Progenitor cell of endocrine pancreas (in vitro differentiated cells): ENCODE data around the gene RNASEH2B. TPM values are rescaled to one million over a fixed set of nuclear protein-coding genes. Genes with fewer than 3 reads are reported as not detected.

Experiments used
- DNase-seq: peaks from one replicate; pipeline ENCODE4 v3.0.0; 2021; ENCODE audit warnings: low spot score; ENCODE audit not compliant: unreplicated experiment
- H3K27ac Mint-ChIP-seq: 2 replicates; pipeline ENCODE4 v1.8.0; 2021; ENCODE audit warnings: mild to moderate bottlenecking, moderate library complexity, mixed read lengths
- H3K27me3 Mint-ChIP-seq: 2 replicates; pipeline ENCODE4 v1.8.0; 2021; ENCODE audit warnings: mixed read lengths
- H3K36me3 Mint-ChIP-seq: 2 replicates; pipeline ENCODE4 v1.8.0; 2022; ENCODE audit warnings: mixed read lengths; ENCODE audit not compliant: insufficient read depth
- H3K4me1 Mint-ChIP-seq: 2 replicates; pipeline ENCODE4 v1.8.0; 2021; ENCODE audit warnings: low read depth, mixed read lengths
- H3K4me3 Mint-ChIP-seq: 2 replicates; pipeline ENCODE4 v1.8.0; 2021; ENCODE audit warnings: low read depth, mild to moderate bottlenecking, moderate library complexity, mixed read lengths
- H3K9me3 Mint-ChIP-seq: 2 replicates; pipeline ENCODE4 v1.8.0; 2021; ENCODE audit warnings: low read depth, mixed read lengths
- total RNA-seq: library from RNA; stranded (reverse); gene quantifications from 2 replicates; pipeline ENCODE4 v1.2.1, GENCODE V29; 2021
- TF ChIP-seq, protein P1 (sequence below): fragments of 200-600 bp; sonication (generic); IDR thresholded peaks from one replicate; pipeline ENCODE4 v1.5.0; 2021; ENCODE audit warnings: antibody characterized with exemption, mild to moderate bottlenecking; ENCODE audit not compliant: unreplicated experiment

RNASEH2B gene
- total RNA-seq, 1 donor from 2014 or later: 43.3 TPM

DNA sequence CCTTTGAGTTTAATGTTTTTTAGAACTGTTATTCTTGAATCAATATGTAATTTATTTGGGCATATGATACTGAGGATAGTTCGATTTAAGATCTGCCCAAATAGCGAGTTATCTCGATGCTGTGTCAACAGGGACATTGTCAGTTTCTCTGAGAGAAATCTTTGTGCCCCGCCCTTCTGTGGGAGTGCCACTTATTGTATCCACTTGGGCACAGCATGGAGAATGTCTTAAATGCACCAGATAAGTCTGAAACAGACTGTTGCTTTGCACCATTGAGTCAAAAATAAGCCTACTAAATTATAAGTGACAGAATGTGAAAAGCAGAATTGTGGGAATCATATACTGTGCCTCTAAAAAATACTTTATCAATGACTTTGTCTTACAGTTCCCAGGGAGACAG lies 45.6 kb downstream of the RNASEH2B start:
- Mint-ChIP-seq H3K27me3 (no peaks in the 10 kb centered on the region), H3K27ac (no peak overlapping the region), H3K9me3 (no peaks in the 10 kb centered on the region), H3K4me3 (no peak overlapping the region), H3K4me1 (peaks cover 4% of the 10 kb centered on the region), H3K36me3 (peaks cover 6% of the 10 kb centered on the region)
- DNase-seq: no peak
- TF ChIP-seq, protein P1, sequence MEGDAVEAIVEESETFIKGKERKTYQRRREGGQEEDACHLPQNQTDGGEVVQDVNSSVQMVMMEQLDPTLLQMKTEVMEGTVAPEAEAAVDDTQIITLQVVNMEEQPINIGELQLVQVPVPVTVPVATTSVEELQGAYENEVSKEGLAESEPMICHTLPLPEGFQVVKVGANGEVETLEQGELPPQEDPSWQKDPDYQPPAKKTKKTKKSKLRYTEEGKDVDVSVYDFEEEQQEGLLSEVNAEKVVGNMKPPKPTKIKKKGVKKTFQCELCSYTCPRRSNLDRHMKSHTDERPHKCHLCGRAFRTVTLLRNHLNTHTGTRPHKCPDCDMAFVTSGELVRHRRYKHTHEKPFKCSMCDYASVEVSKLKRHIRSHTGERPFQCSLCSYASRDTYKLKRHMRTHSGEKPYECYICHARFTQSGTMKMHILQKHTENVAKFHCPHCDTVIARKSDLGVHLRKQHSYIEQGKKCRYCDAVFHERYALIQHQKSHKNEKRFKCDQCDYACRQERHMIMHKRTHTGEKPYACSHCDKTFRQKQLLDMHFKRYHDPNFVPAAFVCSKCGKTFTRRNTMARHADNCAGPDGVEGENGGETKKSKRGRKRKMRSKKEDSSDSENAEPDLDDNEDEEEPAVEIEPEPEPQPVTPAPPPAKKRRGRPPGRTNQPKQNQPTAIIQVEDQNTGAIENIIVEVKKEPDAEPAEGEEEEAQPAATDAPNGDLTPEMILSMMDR: no peak

DNA sequence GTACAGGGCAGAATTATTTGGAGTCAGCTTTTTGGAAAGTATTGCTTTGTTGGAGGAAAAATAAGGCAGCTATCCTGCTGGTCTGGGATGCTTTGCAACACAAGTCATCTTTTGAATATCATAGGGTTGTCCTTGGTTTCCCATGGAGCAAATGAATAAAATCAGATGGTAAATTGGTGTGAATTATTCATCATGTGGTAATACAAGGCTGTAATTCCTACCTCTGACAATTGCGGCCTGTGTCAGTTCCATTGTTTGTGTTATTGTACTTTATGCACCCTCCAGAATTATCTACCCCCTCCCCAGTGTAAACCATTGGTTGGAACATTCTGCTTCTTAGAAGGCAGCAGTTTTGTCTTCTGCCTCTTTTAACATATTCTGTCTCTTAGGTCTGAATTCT lies 46.2 kb downstream of the RNASEH2B start:
- Mint-ChIP-seq H3K27me3 (no peaks in the 10 kb centered on the region), H3K9me3 (no peaks in the 10 kb centered on the region), H3K27ac (no peak overlapping the region), H3K4me1 (peaks cover 4% of the 10 kb centered on the region), H3K36me3 (peaks cover 9% of the 10 kb centered on the region), H3K4me3 (no peak overlapping the region)
- TF ChIP-seq, protein P1: no peak
- DNase-seq: no peak

DNA sequence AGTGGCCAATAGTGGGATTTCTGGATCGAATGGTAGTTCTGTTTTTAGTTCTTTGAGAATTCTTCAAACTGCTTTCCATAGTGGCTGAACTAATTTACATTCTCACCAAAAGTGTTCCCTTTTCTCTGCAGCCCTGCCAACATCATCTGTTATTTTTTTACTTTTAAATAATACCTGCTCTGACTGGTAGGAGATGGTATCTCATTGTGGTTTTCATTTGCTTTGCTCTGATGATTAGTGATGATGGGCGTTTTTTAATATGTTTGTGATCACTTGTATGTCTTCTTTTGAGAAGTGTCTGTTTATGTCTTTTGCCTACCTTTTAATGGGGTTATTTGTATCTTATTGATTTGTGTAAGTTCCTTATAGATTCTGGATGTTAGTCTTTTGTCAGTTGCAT lies 48.0 kb downstream of the RNASEH2B start:
- no peak for DNase-seq
- Mint-ChIP-seq H3K4me1 (peaks cover 4% of the 10 kb centered on the region), H3K9me3 (peaks cover 4% of the 10 kb centered on the region), H3K4me3 (no peak overlapping the region), H3K36me3 (peaks cover 18% of the 10 kb centered on the region), H3K27ac (no peak overlapping the region), H3K27me3 (no peaks in the 10 kb centered on the region)
- TF ChIP-seq, protein P1: no peak

DNA sequence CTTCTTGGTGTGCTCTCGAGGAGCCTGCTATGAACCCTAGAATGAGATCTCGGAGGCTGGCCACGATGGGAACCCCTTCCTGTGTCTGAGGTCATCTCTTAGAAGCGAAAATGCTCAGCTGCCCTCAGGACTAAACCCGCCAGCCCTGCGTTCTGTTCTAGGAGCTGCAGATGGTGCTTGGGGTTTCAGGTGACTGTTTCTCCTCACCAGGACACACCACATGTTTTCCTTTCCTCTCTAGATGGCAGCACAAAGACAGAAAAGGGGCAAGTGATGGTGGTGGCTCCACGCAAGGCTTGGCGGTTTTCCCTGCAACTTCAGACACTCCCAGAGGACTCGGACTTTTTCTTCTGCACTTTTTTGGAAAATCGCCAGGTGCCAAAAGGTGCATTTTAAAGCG lies 60.1 kb downstream of the RNASEH2B start:
- Mint-ChIP-seq H3K9me3 (no peaks in the 10 kb centered on the region), H3K4me3 (no peak overlapping the region), H3K4me1 (no peaks in the 10 kb centered on the region), H3K36me3 (peaks cover 8% of the 10 kb centered on the region), H3K27me3 (no peaks in the 10 kb centered on the region), H3K27ac (no peak overlapping the region)
- TF ChIP-seq, protein P1: no peak
- DNase-seq: no peak

DNA sequence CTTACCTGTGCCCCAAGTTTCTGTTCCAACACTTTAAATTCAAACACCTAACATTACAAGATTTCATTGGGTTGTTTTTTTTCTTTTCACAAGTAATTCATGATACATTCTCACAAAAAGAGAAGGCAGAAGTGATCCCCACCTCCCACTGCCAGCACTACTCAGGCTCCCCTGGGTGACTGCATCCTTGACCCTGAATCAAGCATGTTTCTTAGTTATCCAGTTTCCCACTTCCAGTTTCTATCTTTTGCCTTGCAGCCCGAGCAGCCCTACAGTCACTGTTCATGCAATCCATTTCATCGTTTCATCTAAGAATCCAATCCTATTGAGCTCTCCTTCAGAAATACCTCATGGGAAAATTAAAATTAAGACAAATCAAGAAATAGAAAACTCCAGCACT lies 61.4 kb downstream of the RNASEH2B start:
- no peak for DNase-seq
- TF ChIP-seq, protein P1: no peak
- no peaks in the 10 kb centered on the region for H3K4me1 Mint-ChIP-seq
- no peaks in the 10 kb centered on the region for H3K27me3 Mint-ChIP-seq
- no peak overlapping the region for H3K4me3 Mint-ChIP-seq
- H3K27ac Mint-ChIP-seq: no peak overlapping the region
- H3K9me3 Mint-ChIP-seq: no peaks in the 10 kb centered on the region
- peaks cover 11% of the 10 kb centered on the region for H3K36me3 Mint-ChIP-seq
